Measurements from ENCODE around the gene RELCH. TPM values are rescaled to one million over a fixed set of nuclear protein-coding genes. Genes with fewer than 3 reads are reported as not detected.
A peak's percentile ranks its signal among the peaks of the same experiment; 100 is the strongest.

Gene RELCH
- total RNA-seq, 2 donors from 2014 or later, result 14.7 to 14.8 TPM

- intact Hi-C loops (cut with DNase I), result loop anchor here (2.0 to 5.0 kb wide), 2 partner anchors 64 to 65 kb away; no protein-coding TSS in a partner anchor
- no peak for DNase-seq
- ATAC-seq, result no peak
These were observed 3.4 kb upstream of the RELCH start for GRCh38 chr18:62183578-62184195.

GRCh38 chr18:62186499-62186773, 619 bp upstream of the RELCH start:
- peak in 1 of 2 donors; percentile 17 for ATAC-seq
- intact Hi-C loops (cut with DNase I), result no loop called here
- no peak for DNase-seq

- DNase-seq (peak; percentile 34), ATAC-seq (peak; percentile 7 to 17)
- intact Hi-C loops (cut with DNase I), result no loop called here
These were observed 772 bp downstream of the RELCH start for GRCh38 chr18:62187543-62188510.

GRCh38 chr18:62189208-62189607, 2.2 kb downstream of the RELCH start:
- no peak for DNase-seq
- no peak for ATAC-seq
- intact Hi-C loops (cut with DNase I), result no loop called here

- intact Hi-C loops (cut with DNase I), result no loop called here
- DNase-seq (no peak), ATAC-seq (no peak)
These were observed 9.0 kb downstream of the RELCH start for GRCh38 chr18:62196079-62196478.

- ATAC-seq, result no peak
- no peak for DNase-seq
- intact Hi-C loops (cut with DNase I), result no loop called here
These were observed 9.9 kb downstream of the RELCH start for GRCh38 chr18:62196980-62197379.

GRCh38 chr18:62198259-62198658, 11.2 kb downstream of the RELCH start:
- ATAC-seq, result peak in 1 of 2 donors; percentile 60
- no peak for DNase-seq
- intact Hi-C loops (cut with DNase I), result no loop called here

GRCh38 chr18:62199629-62200028, 12.6 kb downstream of the RELCH start:
- ATAC-seq, result no peak
- intact Hi-C loops (cut with DNase I), result no loop called here
- no peak for DNase-seq

GRCh38 chr18:62200121-62200914, 13.3 kb downstream of the RELCH start:
- intact Hi-C loops (cut with DNase I), result no loop called here
- DNase-seq (no peak), ATAC-seq (no peak)

- intact Hi-C loops (cut with DNase I), result no loop called here
- no peak for DNase-seq
- ATAC-seq, result no peak
These were observed 14.8 kb downstream of the RELCH start for GRCh38 chr18:62201870-62202269.

- ATAC-seq (no peak), DNase-seq (no peak)
- intact Hi-C loops (cut with DNase I), result no loop called here
These were observed 18.8 kb downstream of the RELCH start for GRCh38 chr18:62205824-62206223.

GRCh38 chr18:62206593-62206992, 19.5 kb downstream of the RELCH start:
- intact Hi-C loops (cut with DNase I), result no loop called here
- ATAC-seq, result no peak
- DNase-seq, result no peak

GRCh38 chr18:62209046-62209445, 22.0 kb downstream of the RELCH start:
- DNase-seq (no peak), ATAC-seq (no peak)
- intact Hi-C loops (cut with DNase I), result no loop called here

GRCh38 chr18:62210138-62210537, 23.1 kb downstream of the RELCH start:
- no peak for DNase-seq
- intact Hi-C loops (cut with DNase I), result no loop called here
- ATAC-seq, result no peak

- DNase-seq, result no peak
- no peak for ATAC-seq
- intact Hi-C loops (cut with DNase I), result no loop called here
These were observed 24.3 kb downstream of the RELCH start for GRCh38 chr18:62211325-62211828.

- DNase-seq, result no peak
- no peak for ATAC-seq
- intact Hi-C loops (cut with DNase I), result no loop called here
These were observed 27.7 kb downstream of the RELCH start for GRCh38 chr18:62214790-62215189.

GRCh38 chr18:62224229-62224628, 37.2 kb downstream of the RELCH start:
- intact Hi-C loops (cut with DNase I), result no loop called here
- no peak for DNase-seq
- ATAC-seq, result no peak

GRCh38 chr18:62226047-62226446, 39.0 kb downstream of the RELCH start:
- ATAC-seq (no peak), DNase-seq (no peak)
- intact Hi-C loops (cut with DNase I), result no loop called here

GRCh38 chr18:62236252-62236651, 49.2 kb downstream of the RELCH start:
- intact Hi-C loops (cut with DNase I), result no loop called here
- ATAC-seq (no peak), DNase-seq (no peak)

- DNase-seq, result no peak
- intact Hi-C loops (cut with DNase I), result no loop called here
- ATAC-seq, result no peak
These were observed 52.4 kb downstream of the RELCH start for GRCh38 chr18:62239475-62239874.
